ENCODE data around the gene AGPAT2. TPM values are rescaled to one million over a fixed set of nuclear protein-coding genes. Genes with fewer than 3 reads are reported as not detected.

Gene AGPAT2
- total and polyA plus RNA-seq, 2 donors (not counting 1 experiment from before 2014, with no cell fraction given), result 25.1 to 28.4 TPM

DNA sequence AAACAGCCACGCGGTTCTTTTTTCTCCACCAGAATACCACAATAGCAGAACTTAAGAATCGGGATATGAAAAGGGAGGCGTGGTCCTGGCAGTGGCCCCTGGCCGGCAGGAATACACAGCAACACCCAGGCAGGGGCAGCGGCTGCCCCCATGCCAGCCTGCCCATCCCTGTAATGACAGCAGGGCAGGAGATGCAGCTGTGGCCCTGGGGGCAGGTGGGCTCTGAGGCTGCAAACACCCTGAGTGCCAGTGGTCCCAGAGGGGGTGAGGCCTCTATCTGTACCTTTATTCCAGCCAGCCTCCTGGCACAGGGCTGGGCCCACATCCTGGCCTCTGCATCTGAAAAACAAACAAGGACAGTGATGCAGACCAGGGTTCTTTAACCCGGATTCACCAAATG lies 37.5 kb upstream of the AGPAT2 start:
- Histone ChIP-seq H3K36me3 (replicated peaks in 1 of 2; ENCODE audit: control extremely low read depth in 1 of 2, control insufficient read depth in 1 of 2, extremely low read depth in 1 of 2, insufficient read depth in 2 of 2, low read length in 1 of 2) (peaks cover 0 to 51% of the 10 kb centered on the region in 2 experiments), H3K4me2 (replicated peaks; ENCODE audit: low read depth, low read length, poor library complexity, severe bottlenecking) (no peak overlapping the region), H3K9me3 (ENCODE audit: control extremely low read depth in 1 of 3, control insufficient read depth in 2 of 3, insufficient read depth in 1 of 3, low read length in 2 of 3) (no peaks in the 10 kb centered on the region), H3K79me2 (ENCODE audit: control insufficient read depth, insufficient read depth, low read length) (peaks cover 36% of the 10 kb centered on the region), H3K27ac (ENCODE audit: low read length in 2 of 2) (no peak overlapping the region), H2AFZ (ENCODE audit: insufficient read depth, low read depth, low read length, poor library complexity, severe bottlenecking) (no peak overlapping the region), H3K27me3 (replicated peaks in 1 of 4; ENCODE audit: control extremely low read depth in 1 of 4, control insufficient read depth in 3 of 4, insufficient read depth in 4 of 4, low read length in 3 of 4) (no peaks in the 10 kb centered on the region), H3K9ac (ENCODE audit: low read length) (no peak overlapping the region), H4K20me1 (ENCODE audit: control insufficient read depth, insufficient read depth, low read length, poor library complexity, severe bottlenecking) (peaks cover 78% of the 10 kb centered on the region), H3K4me3 (ENCODE audit: control extremely low read depth in 1 of 5, extremely low read depth in 1 of 5, insufficient read depth in 1 of 5, low read depth in 2 of 5, low read length in 4 of 5) (no peak overlapping the region), H3K4me1 (ENCODE audit: control insufficient read depth in 2 of 2, insufficient read depth in 2 of 2, low read length in 2 of 2) (peaks cover 23 to 43% of the 10 kb centered on the region in 2 donors)
- Mint-ChIP-seq H3K9me3 (ENCODE audit: insufficient read depth) (no peaks in the 10 kb centered on the region), H3K27ac (no peak overlapping the region), H3K4me1 (peaks cover 44% of the 10 kb centered on the region), H3K4me3 (no peak overlapping the region), H3K27me3 (no peaks in the 10 kb centered on the region)
- 86% methylated on average over 3 of the region's 7 CpGs for WGBS (ENCODE audit: insufficient coverage)
- DNase-seq (no peak), ATAC-seq (ENCODE audit: low read depth) (no peak)
- ChIA-PET POLR2A (interaction anchor here (0.7 kb wide), 1 partner anchor 66 kb away, joined by 9 read pairs; no protein-coding TSS in a partner anchor), CTCF (interaction anchor here (1.0 to 7.2 kb wide), 3 partner anchors 10 to 41 kb away, joined by 4 to 102 read pairs (median 23); partner anchors contain the start of gene LCN8)
- intact Hi-C loops (cut with micrococcal nuclease), result no loop called here
- TF ChIP-seq EZH2 (IDR thresholded peaks at IDR 0.05; ENCODE audit: borderline replicate concordance, insufficient read depth, low read depth, low read length, poor library complexity, severe bottlenecking), result no peak
- TF ChIP-seq, protein P1, sequence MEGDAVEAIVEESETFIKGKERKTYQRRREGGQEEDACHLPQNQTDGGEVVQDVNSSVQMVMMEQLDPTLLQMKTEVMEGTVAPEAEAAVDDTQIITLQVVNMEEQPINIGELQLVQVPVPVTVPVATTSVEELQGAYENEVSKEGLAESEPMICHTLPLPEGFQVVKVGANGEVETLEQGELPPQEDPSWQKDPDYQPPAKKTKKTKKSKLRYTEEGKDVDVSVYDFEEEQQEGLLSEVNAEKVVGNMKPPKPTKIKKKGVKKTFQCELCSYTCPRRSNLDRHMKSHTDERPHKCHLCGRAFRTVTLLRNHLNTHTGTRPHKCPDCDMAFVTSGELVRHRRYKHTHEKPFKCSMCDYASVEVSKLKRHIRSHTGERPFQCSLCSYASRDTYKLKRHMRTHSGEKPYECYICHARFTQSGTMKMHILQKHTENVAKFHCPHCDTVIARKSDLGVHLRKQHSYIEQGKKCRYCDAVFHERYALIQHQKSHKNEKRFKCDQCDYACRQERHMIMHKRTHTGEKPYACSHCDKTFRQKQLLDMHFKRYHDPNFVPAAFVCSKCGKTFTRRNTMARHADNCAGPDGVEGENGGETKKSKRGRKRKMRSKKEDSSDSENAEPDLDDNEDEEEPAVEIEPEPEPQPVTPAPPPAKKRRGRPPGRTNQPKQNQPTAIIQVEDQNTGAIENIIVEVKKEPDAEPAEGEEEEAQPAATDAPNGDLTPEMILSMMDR (IDR thresholded peaks at IDR 0.05), result no peak

GRCh38 chr9:136723989-136724388 lies 36.7 kb upstream of the AGPAT2 start:
- 94% methylated on average over 6 of the region's 8 CpGs for WGBS (ENCODE audit: insufficient coverage)
- no peak for TF ChIP-seq EZH2 (IDR thresholded peaks at IDR 0.05; ENCODE audit: borderline replicate concordance, insufficient read depth, low read depth, low read length, poor library complexity, severe bottlenecking)
- TF ChIP-seq, protein P1 (IDR thresholded peaks at IDR 0.05), result no peak
- POLR2A ChIA-PET, result no interaction called here
- Histone ChIP-seq H3K9ac (ENCODE audit: low read length) (no peak overlapping the region), H2AFZ (ENCODE audit: insufficient read depth, low read depth, low read length, poor library complexity, severe bottlenecking) (no peak overlapping the region), H3K27ac (ENCODE audit: low read length in 2 of 2) (no peak overlapping the region), H3K4me2 (replicated peaks; ENCODE audit: low read depth, low read length, poor library complexity, severe bottlenecking) (no peak overlapping the region), H4K20me1 (ENCODE audit: control insufficient read depth, insufficient read depth, low read length, poor library complexity, severe bottlenecking) (peaks cover 78% of the 10 kb centered on the region), H3K36me3 (replicated peaks in 1 of 2; ENCODE audit: control extremely low read depth in 1 of 2, control insufficient read depth in 1 of 2, extremely low read depth in 1 of 2, insufficient read depth in 2 of 2, low read length in 1 of 2) (peaks cover 0 to 51% of the 10 kb centered on the region in 2 experiments), H3K4me3 (ENCODE audit: control extremely low read depth in 1 of 5, extremely low read depth in 1 of 5, insufficient read depth in 1 of 5, low read depth in 2 of 5, low read length in 4 of 5) (no peak overlapping the region), H3K79me2 (ENCODE audit: control insufficient read depth, insufficient read depth, low read length) (peaks cover 36% of the 10 kb centered on the region), H3K4me1 (ENCODE audit: control insufficient read depth in 2 of 2, insufficient read depth in 2 of 2, low read length in 2 of 2) (peaks cover 29 to 45% of the 10 kb centered on the region in 2 donors), H3K9me3 (ENCODE audit: control extremely low read depth in 1 of 3, control insufficient read depth in 2 of 3, insufficient read depth in 1 of 3, low read length in 2 of 3) (no peaks in the 10 kb centered on the region), H3K27me3 (replicated peaks in 1 of 4; ENCODE audit: control extremely low read depth in 1 of 4, control insufficient read depth in 3 of 4, insufficient read depth in 4 of 4, low read length in 3 of 4) (no peaks in the 10 kb centered on the region)
- Mint-ChIP-seq H3K4me3 (no peak overlapping the region), H3K27ac (no peak overlapping the region), H3K27me3 (no peaks in the 10 kb centered on the region), H3K9me3 (ENCODE audit: insufficient read depth) (no peaks in the 10 kb centered on the region), H3K4me1 (peaks cover 41% of the 10 kb centered on the region)
- DNase-seq (no peak), ATAC-seq (ENCODE audit: low read depth) (no peak)
- intact Hi-C loops (cut with micrococcal nuclease), result no loop called here
- CTCF ChIA-PET, result interaction anchor here (1.2 kb wide), 1 partner anchor 17 kb away, joined by 3 read pairs; no protein-coding TSS in a partner anchor

All from B cell (primary cell).